Heart right ventricle (tissue), 16 donors: ENCODE data around the gene ZNF470. TPM values are rescaled to one million over a fixed set of nuclear protein-coding genes. Genes with fewer than 3 reads are reported as not detected.
A peak's percentile ranks its signal among the peaks of the same experiment; 100 is the strongest.

Experiments used
- ATAC-seq, 8 donors: fragments of 200-7000 bp; cut with Tn5 transposase; one replicate each; pipeline ENCODE4 v1.9.1; 2020; ENCODE audit warnings: mild to moderate bottlenecking in 8 of 8, moderate library complexity in 8 of 8, moderate number of reproducible peaks in 1 of 8
- DNase-seq, 2 donors: peaks; one replicate each; pipeline ENCODE4 v3.0.0-alpha.2; 2020
- H3K27ac ChIP-seq, 10 donors: fragments of 200-600 bp; sonication (generic) in 2 of 10; one replicate each; pipeline versions ENCODE4 v1.5.0 to v1.8.0; 2020 to 2022; ENCODE audit warnings: mild to moderate bottlenecking in 3 of 10
- H3K27me3 ChIP-seq, 7 donors: fragments of 200-600 bp; one replicate each; pipeline ENCODE4 v1.8.0; 2021 to 2022; ENCODE audit warnings: mild to moderate bottlenecking in 2 of 7
- H3K36me3 ChIP-seq, 9 donors: fragments of 200-600 bp; sonication (generic) in 1 of 9; one replicate each; pipeline versions ENCODE4 v1.5.0 to v1.8.0; 2020 to 2022; ENCODE audit warnings: mild to moderate bottlenecking in 2 of 9
- H3K4me1 ChIP-seq, 9 donors: fragments of 200-600 bp; sonication (generic) in 1 of 9; one replicate each; pipeline versions ENCODE4 v1.5.0 to v1.8.0; 2020 to 2022; ENCODE audit warnings: mild to moderate bottlenecking in 4 of 9
- H3K4me3 ChIP-seq, 10 donors: fragments of 200-600 bp; sonication (generic) in 2 of 10; one replicate each; pipeline versions ENCODE4 v1.5.0 to v1.8.0; 2020 to 2022; ENCODE audit warnings: mild to moderate bottlenecking in 7 of 10, moderate library complexity in 2 of 10
- H3K9me3 ChIP-seq, 11 donors: fragments of 200-600 bp in 10 of 11; sonication (generic) in 2 of 11; one replicate each; pipeline versions ENCODE4 v1.5.0 to v1.8.0; 2013 to 2022; ENCODE audit warnings: mild to moderate bottlenecking in 2 of 11, control low read depth in 1 of 11, moderate library complexity in 1 of 11
- WGBS, 2 donors: extraction: QIAGEN DNeasy Blood & Tissue Kit; methylation state at CpG; one replicate each; pipeline ENCODE4 v1.1.7; 2013; ENCODE audit warnings: inconsistent platforms in 1 of 2; 5-methylcytosine and 5-hydroxymethylcytosine counted together
- intact Hi-C, 10 donors: fragments of 100-400 bp; cut with DNase I; formaldehyde crosslinking; loops; one replicate each; pipeline versions ENCODE4 v1.11.1 to v1.14.2; 2022
- polyA plus RNA-seq, 2 donors: library from polyadenylated mRNA; stranded (reverse); fragments of 200-250 nt; gene quantifications; one replicate each; pipeline ENCODE4 v1.2.3, GENCODE V29; 2013
- total RNA-seq, 10 donors: library from RNA; stranded (reverse); fragmentation: NEBNext Ultra II Directional in 3 of 10; extraction: Animal tissue kit (Norgen Biotek cat#: 25700) in 3 of 10; gene quantifications; one replicate each; pipeline versions ENCODE4 v1.2.1 to v1.2.4, GENCODE V29; 2021 to 2023
- TF ChIP-seq, protein P1 (sequence below), 9 donors: fragments of 200-600 bp; sonication (generic) in 2 of 9; IDR thresholded peaks; one replicate each; pipeline versions ENCODE4 v1.5.0 to v1.8.0; 2021 to 2022; ENCODE audit warnings: antibody characterized with exemption in 9 of 9, mild to moderate bottlenecking in 5 of 9, moderate library complexity in 1 of 9
- donor health status: Arrhythmogenic right ventricular cardiomyopathy.
- donor health status: ischemic (EF 13 %, LVEDD 7.1; RV severe dilation, severe dysfunction).
- donor health status: healthy with polysubstance abuse.
- donor health status: DM: no; HTN: yes; CAD: no.
- donor health status: DM: no; HTN: no; CAD: no.
- donor health status: ischemic (EF 25% LVEDD 6.9; RV normal size, moderate dysfunction).
- donor health status: ischemic (EF 25% LVEDD 5.7; RV mildly dilated, moderate dysfunction).
- donor health status: healthy.
- donor health status: DM: yes; HTN: yes; CAD: no.
- donor health status: Ischemic cardiomyopathy.
- donor health status: ischemic (EF 35%, LVEDD 5.7; RV mildly dilated, moderate dysfunction).
- donor health status: nonischemic (EF 11% LVEDD 7.7; RV severe dilation, severe dysfunction).
- donor health status: DM: yes; HTN: yes; CAD: no.
- donor health status: PGD.
- donor health status: ischemic (EF 29% LVEDD 5.4; RV normal size, mild dysfunction).
- donor health status: nonischemic (EF 23%, LVEDD 6.1; RV moderate dilation, normal function).

Gene ZNF470
- total and polyA plus RNA-seq, 12 donors: 2.5 to 12.1 (median 4.9) TPM

DNA sequence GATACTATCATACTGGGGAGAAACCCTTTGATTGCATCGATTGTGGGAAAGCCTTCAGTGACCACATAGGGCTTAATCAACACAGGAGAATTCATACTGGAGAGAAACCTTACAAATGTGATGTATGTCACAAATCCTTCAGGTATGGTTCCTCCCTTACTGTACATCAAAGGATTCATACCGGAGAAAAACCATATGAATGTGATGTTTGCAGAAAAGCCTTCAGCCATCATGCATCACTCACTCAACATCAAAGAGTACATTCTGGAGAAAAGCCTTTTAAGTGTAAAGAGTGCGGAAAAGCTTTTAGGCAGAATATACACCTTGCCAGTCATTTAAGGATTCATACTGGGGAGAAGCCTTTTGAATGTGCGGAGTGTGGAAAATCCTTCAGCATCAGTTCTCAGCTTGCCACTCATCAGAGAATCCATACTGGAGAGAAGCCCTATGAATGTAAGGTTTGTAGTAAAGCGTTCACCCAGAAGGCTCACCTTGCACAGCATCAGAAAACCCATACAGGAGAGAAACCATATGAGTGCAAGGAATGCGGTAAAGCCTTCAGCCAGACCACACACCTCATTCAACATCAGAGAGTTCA lies 12.9 kb upstream of the ZNF470 start:
- 98% methylated on average over 6 of the region's 6 CpGs for WGBS, 2 donors
- Histone ChIP-seq H3K27me3 (no peaks in the 10 kb centered on the region), H3K36me3 (peaks cover 8 to 98% (median 58%) of the 10 kb centered on the region in 9 donors), H3K4me3 (no peak overlapping the region), H3K9me3 (peaks cover 7 to 100% (median 94%) of the 10 kb centered on the region in 11 donors), H3K4me1 (no peaks in the 10 kb centered on the region), H3K27ac (no peak overlapping the region)
- DNase-seq: no peak
- intact Hi-C loops: no loop called here
- TF ChIP-seq, protein P1, sequence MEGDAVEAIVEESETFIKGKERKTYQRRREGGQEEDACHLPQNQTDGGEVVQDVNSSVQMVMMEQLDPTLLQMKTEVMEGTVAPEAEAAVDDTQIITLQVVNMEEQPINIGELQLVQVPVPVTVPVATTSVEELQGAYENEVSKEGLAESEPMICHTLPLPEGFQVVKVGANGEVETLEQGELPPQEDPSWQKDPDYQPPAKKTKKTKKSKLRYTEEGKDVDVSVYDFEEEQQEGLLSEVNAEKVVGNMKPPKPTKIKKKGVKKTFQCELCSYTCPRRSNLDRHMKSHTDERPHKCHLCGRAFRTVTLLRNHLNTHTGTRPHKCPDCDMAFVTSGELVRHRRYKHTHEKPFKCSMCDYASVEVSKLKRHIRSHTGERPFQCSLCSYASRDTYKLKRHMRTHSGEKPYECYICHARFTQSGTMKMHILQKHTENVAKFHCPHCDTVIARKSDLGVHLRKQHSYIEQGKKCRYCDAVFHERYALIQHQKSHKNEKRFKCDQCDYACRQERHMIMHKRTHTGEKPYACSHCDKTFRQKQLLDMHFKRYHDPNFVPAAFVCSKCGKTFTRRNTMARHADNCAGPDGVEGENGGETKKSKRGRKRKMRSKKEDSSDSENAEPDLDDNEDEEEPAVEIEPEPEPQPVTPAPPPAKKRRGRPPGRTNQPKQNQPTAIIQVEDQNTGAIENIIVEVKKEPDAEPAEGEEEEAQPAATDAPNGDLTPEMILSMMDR (IDR thresholded peaks at IDR 0.05): no peak
- ATAC-seq: no peak

DNA sequence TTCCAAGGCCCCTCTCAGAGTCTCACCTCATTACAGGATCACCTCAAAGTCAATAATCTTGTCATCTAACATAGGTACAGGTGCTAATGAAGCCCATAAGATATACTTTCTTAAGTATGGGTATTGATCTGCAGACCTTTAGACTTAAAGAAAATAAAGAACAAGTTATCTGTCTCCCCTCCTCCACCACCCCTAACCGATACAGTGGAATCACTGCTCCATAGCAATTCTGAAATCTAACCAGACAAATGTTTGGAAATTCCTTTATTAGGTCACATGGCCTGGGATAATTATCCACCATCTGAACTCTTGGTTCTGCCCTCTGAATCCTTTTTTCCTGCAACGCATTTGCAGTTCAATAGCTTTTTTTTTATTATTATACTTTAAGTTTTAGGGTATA lies 4.5 kb upstream of the ZNF470 start:
- no peak for ATAC-seq
- DNase-seq: no peak
- peaks cover 0 to 52% (median 8%) of the 10 kb centered on the region in 9 donors for H3K36me3 ChIP-seq
- intact Hi-C loops: no loop called here
- TF ChIP-seq, protein P1 (IDR thresholded peaks at IDR 0.05): no peak
- 96 to 98% methylated on average over 2 of the region's 2 CpGs for WGBS, 2 donors
- no peaks in the 10 kb centered on the region for H3K27me3 ChIP-seq
- H3K27ac ChIP-seq: no peak overlapping the region
- no peak overlapping the region for H3K4me3 ChIP-seq
- peaks cover 0 to 11% (median 5%) of the 10 kb centered on the region in 9 donors for H3K4me1 ChIP-seq
- H3K9me3 ChIP-seq: peaks cover 0 to 91% (median 83%) of the 10 kb centered on the region in 11 donors

DNA sequence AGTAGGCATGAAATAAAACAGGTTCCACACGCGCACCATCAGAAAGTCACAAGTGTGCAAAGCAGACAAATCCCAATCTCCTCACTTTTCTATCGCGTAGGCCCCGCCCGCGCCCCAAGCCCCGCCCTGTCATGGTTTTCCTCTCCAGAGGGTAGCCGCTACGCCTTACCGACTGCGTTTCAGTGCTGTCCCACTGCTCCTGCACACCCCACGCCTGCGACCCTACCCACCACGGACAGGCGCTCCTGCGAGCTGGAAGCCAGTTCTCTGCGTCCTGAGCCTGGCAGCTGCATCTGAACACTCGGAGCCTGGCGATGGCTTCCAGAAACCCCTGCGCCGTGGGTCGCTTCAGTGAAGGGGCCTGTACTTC lies 379 bp upstream of the ZNF470 start:
- intact Hi-C loops: loop anchor here in 4 of 10 donors (1.0 to 2.0 kb wide), 4 partner anchors 28 to 60 kb away; partner anchors contain the start of genes ZFP28 (in 2 of the 4), ZNF471 (in 1 of the 4) and ZNF71 (in 1 of the 4)
- 1 to 2% methylated on average over 23 of the region's 23 CpGs for WGBS, 2 donors
- H3K36me3 ChIP-seq: peaks cover 0 to 73% (median 42%) of the 10 kb centered on the region in 9 donors

DNA sequence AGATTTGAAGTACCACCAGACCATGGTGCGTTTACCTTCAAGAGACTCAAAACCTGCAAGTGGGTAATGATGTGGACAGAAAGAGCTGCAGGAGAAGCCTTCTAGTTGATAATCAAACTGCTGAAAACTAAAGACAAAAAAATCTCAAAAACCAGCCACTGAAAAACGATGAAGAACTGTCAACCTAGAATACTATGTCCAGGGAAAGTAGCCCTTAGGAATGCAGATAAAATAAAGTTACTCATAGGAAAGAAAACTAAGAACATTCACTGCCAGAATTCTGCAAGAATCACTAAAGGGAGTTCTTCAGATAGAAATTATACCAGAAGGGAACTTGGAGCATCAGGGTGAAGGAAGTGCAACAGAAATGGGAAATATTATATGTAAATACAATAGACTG lies 5.3 kb downstream of the ZNF470 start:
- H3K4me1 ChIP-seq: peaks cover 0 to 11% (median 9%) of the 10 kb centered on the region in 9 donors
- H3K27me3 ChIP-seq: no peaks in the 10 kb centered on the region
- no peak overlapping the region for H3K27ac ChIP-seq
- DNase-seq (no peak), ATAC-seq (no peak)
- WGBS, 2 donors: 50 to 75% methylated on average over 2 of the region's 2 CpGs
- no peak overlapping the region for H3K4me3 ChIP-seq
- TF ChIP-seq, protein P1 (IDR thresholded peaks at IDR 0.05): no peak
- intact Hi-C loops: loop anchor here in 1 of 10 donors (10.0 kb wide), 1 partner anchor 48 kb away; no protein-coding TSS in a partner anchor
- peaks cover 0 to 93% (median 87%) of the 10 kb centered on the region in 9 donors for H3K36me3 ChIP-seq
- peaks cover 10 to 98% (median 80%) of the 10 kb centered on the region in 11 donors for H3K9me3 ChIP-seq

More for the DNA sequence above, 379 bp upstream of the ZNF470 start:
- TF ChIP-seq, protein P1 (IDR thresholded peaks at IDR 0.05): no peak
- DNase-seq: peak; percentile 54 to 67
- H3K4me3 ChIP-seq: peak overlapping the region; percentile 62 to 100 (median 93)
- ATAC-seq: peak; percentile 57 to 89 (median 80)
- peaks cover 0 to 19% (median 12%) of the 10 kb centered on the region in 9 donors for H3K4me1 ChIP-seq
- H3K27ac ChIP-seq: peak overlapping the region; percentile 31 to 96 (median 93)
- peaks cover 0 to 91% (median 70%) of the 10 kb centered on the region in 11 donors for H3K9me3 ChIP-seq
- no peaks in the 10 kb centered on the region for H3K27me3 ChIP-seq
